Measurements from ENCODE around the gene PLP1. TPM values are rescaled to one million over a fixed set of nuclear protein-coding genes. Genes with fewer than 3 reads are reported as not detected.

Gene PLP1
- total RNA-seq (10 to 100 TPM in 1 of 9 donors, 1 to 10 TPM in 7, under 1 TPM in 1; 0.17 to 10.6 (median 5.8) TPM), polyA plus RNA-seq (1 to 10 TPM; 4.4 to 8.6 (median 6.3) TPM)
- long read RNA-seq, donor 1, partial matches to known transcripts = 0 of 1 reads
- long read RNA-seq, donor 1, other reads (novel, unspliced or antisense) = 0 of 1 reads
- long read RNA-seq, donor 2 = 0 reads
- long read RNA-seq, donor 3, partial matches to known transcripts = 0 of 2 reads
- long read RNA-seq, donor 3, other reads (novel, unspliced or antisense) = 0 of 2 reads
- long read RNA-seq, donor 4 = 0 reads
- long read RNA-seq, donor 5, partial matches to known transcripts = 0 of 3 reads
- long read RNA-seq, donor 5, other reads (novel, unspliced or antisense) = 0 of 3 reads
- long read RNA-seq, donor 6, transcript PLP1-221 (7 exons, 2,896 nt) = major isoform, 9 of 11 reads
- long read RNA-seq, donor 6, partial matches to known transcripts = 0 of 11 reads
- long read RNA-seq, donor 6, other reads (novel, unspliced or antisense) = 1 of 11 reads
- long read RNA-seq, donor 7 = 0 reads
- long read RNA-seq, donor 8, partial matches to known transcripts = 0 of 3 reads
- long read RNA-seq, donor 8, other reads (novel, unspliced or antisense) = 0 of 3 reads
- long read RNA-seq, donor 9 = 0 reads
- long read RNA-seq, donor 10, partial matches to known transcripts = 0 of 1 reads
- long read RNA-seq, donor 10, other reads (novel, unspliced or antisense) = 0 of 1 reads

GRCh38 chrX:103776546-103776945 is at the start of gene PLP1:
TSS of gene PLP1 (plus strand) at chrX:103776840. CDS start at chrX:103776996, 156 bp downstream.
- Histone ChIP-seq H3K9me3 (replicated peaks in 1 of 3) (no peaks in the 10 kb centered on the region), H3K27ac (no peak within 1 kb of the TSS), H3K4me3 (no peak within 1 kb of the TSS), H3K27me3 (peaks cover 16% of the 10 kb centered on the region), H3K4me1 (replicated peaks in 1 of 2) (no peaks in the 10 kb centered on the region), H3K36me3 (replicated peaks in 1 of 2) (no peaks in the 10 kb centered on the region)
- no peak for TF ChIP-seq CTCF (IDR thresholded peaks at IDR 0.05)
- TF ChIP-seq POLR2A (IDR thresholded peaks at IDR 0.05) = no peak
- no peak for DNase-seq
- intact Hi-C loops (cut with DNase I) = loop anchor here in 1 of 2 donors (10.0 kb wide), 1 partner anchor 62 kb away; the partner anchor contains the start of gene TMEM31
- WGBS, 4 donors = 59 to 82% (median 77%) methylated on average over 2 of the region's 2 CpGs

- 50 to 100% (median 72%) methylated on average over 2 to 4 of the region's 4 CpGs for WGBS, 4 donors
- Histone ChIP-seq H3K4me1 (replicated peaks in 1 of 2) (no peaks in the 10 kb centered on the region), H3K27me3 (peaks cover 23% of the 10 kb centered on the region), H3K27ac (no peak overlapping the region), H3K4me3 (no peak overlapping the region), H3K9me3 (replicated peaks in 1 of 3) (no peaks in the 10 kb centered on the region), H3K36me3 (replicated peaks in 1 of 2) (no peaks in the 10 kb centered on the region)
- TF ChIP-seq POLR2A (IDR thresholded peaks at IDR 0.05) (no peak), CTCF (IDR thresholded peaks at IDR 0.05) (no peak)
- intact Hi-C loops (cut with DNase I) = no loop called here
- DNase-seq = no peak
These were observed 49.5 kb upstream of the PLP1 start for GRCh38 chrX:103727115-103727514.

- 22 to 67% (median 57%) methylated on average over 3 to 5 of the region's 5 CpGs for WGBS, 4 donors
- no peak overlapping the region for H3K27ac ChIP-seq
- H3K4me3 ChIP-seq = no peak overlapping the region
- H3K9me3 ChIP-seq (replicated peaks in 1 of 3) = no peaks in the 10 kb centered on the region
- TF ChIP-seq POLR2A (IDR thresholded peaks at IDR 0.05) (no peak), CTCF (IDR thresholded peaks at IDR 0.05) (no peak)
- peaks cover 26% of the 10 kb centered on the region for H3K27me3 ChIP-seq
- intact Hi-C loops (cut with DNase I) = no loop called here
- no peaks in the 10 kb centered on the region for H3K36me3 ChIP-seq (replicated peaks in 1 of 2)
- no peaks in the 10 kb centered on the region for H3K4me1 ChIP-seq (replicated peaks in 1 of 2)
- no peak for DNase-seq
These were observed 47.6 kb upstream of the PLP1 start for GRCh38 chrX:103729015-103729414.

- intact Hi-C loops (cut with DNase I) = no loop called here
- Histone ChIP-seq H3K4me1 (replicated peaks in 1 of 2) (no peaks in the 10 kb centered on the region), H3K36me3 (replicated peaks in 1 of 2) (no peaks in the 10 kb centered on the region), H3K27me3 (peaks cover 17% of the 10 kb centered on the region), H3K27ac (no peak overlapping the region), H3K9me3 (replicated peaks in 1 of 3) (no peaks in the 10 kb centered on the region), H3K4me3 (no peak overlapping the region)
- no peak for DNase-seq
- TF ChIP-seq CTCF (IDR thresholded peaks at IDR 0.05) (no peak), POLR2A (IDR thresholded peaks at IDR 0.05) (no peak)
- whole genome bisulfite sequencing, 4 donors = 55 to 74% (median 73%) methylated on average over 2 to 3 of the region's 3 CpGs
These were observed 46.4 kb upstream of the PLP1 start for GRCh38 chrX:103730147-103730795.
